Smooth muscle cell (in vitro differentiated cells): ENCODE measurements around the gene BPIFA3. TPM values are rescaled to one million over a fixed set of nuclear protein-coding genes. Genes with fewer than 3 reads are reported as not detected.

Experiments
- DNase-seq: peaks from one replicate; lab custom pipeline; 2025; ENCODE audit not compliant: unreplicated experiment; lab: John Stamatoyannopoulos, UW
- H2AFZ ChIP-seq: fragments of 200-600 bp; sonication (generic); 2 replicates; pipeline ENCODE4 v1.6.0; 2016; ENCODE audit warnings: antibody characterized with exemption, low read depth, mild to moderate bottlenecking
- H3F3A ChIP-seq: fragments of 200-600 bp; sonication (generic); 2 replicates; pipeline ENCODE4 v1.6.0; 2017; ENCODE audit warnings: antibody characterized with exemption, low read depth
- H3K27ac ChIP-seq: fragments of 200-600 bp; sonication (generic); 2 replicates; pipeline ENCODE4 v1.5.1; 2016; ENCODE audit warnings: low read depth, mild to moderate bottlenecking
- H3K27me3 ChIP-seq: fragments of 200-600 bp; sonication (generic); 2 replicates; pipeline ENCODE4 v1.6.1; 2016; ENCODE audit warnings: low read depth, mild to moderate bottlenecking
- H3K36me3 ChIP-seq: fragments of 200-600 bp; sonication (generic); 2 replicates; pipeline ENCODE4 v1.5.1; 2016; ENCODE audit warnings: low read depth
- H3K4me1 ChIP-seq: fragments of 200-600 bp; sonication (generic); 2 replicates; pipeline ENCODE4 v1.5.1; 2016; ENCODE audit warnings: low read depth
- H3K4me2 ChIP-seq: fragments of 200-600 bp; sonication (generic); 2 replicates; pipeline ENCODE4 v1.6.0; 2016; ENCODE audit warnings: mild to moderate bottlenecking
- H3K4me3 ChIP-seq: fragments of 200-600 bp; sonication (generic); 2 replicates; pipeline ENCODE4 v1.5.1; 2016; ENCODE audit warnings: mild to moderate bottlenecking
- H3K79me2 ChIP-seq: fragments of 200-600 bp; sonication (generic); 2 replicates; pipeline ENCODE4 v1.6.0; 2016; ENCODE audit warnings: low read depth, mild to moderate bottlenecking
- H3K9ac ChIP-seq: fragments of 200-600 bp; sonication (generic); 2 replicates; pipeline ENCODE4 v1.6.0; 2016; ENCODE audit warnings: low read depth
- H3K9me3 ChIP-seq: fragments of 200-600 bp; sonication (generic); replicated peaks from 2 replicates; pipeline ENCODE4 v1.5.1; 2016; ENCODE audit warnings: low read depth
- H4K20me1 ChIP-seq: fragments of 200-600 bp; sonication (generic); 2 replicates; pipeline ENCODE4 v1.6.0; 2016; ENCODE audit warnings: low read depth
- WGBS: methylation state at CpG from one replicate; pipeline ENCODE4 v1.1.7; 2016; ENCODE audit warnings: low lambda C conversion rate; 5-methylcytosine and 5-hydroxymethylcytosine counted together
- polyA plus RNA-seq: library from polyadenylated mRNA; unstranded; fragments of >200 nt; fragmentation: Nextera tagmentation; extraction: Ambion mirVana; gene quantifications from 2 replicates; pipeline ENCODE4 v1.2.1, GENCODE V29; 2016
- total RNA-seq: library from RNA; depleted of rRNA; stranded (reverse); fragments of >200 nt; gene quantifications from 2 replicates; pipeline ENCODE4 v1.2.3, GENCODE V29; 2014
- TF ChIP-seq, protein P1 (sequence below): fragments of 200-600 bp; sonication (generic); IDR thresholded peaks from 2 replicates; pipeline ENCODE4 v1.5.1; 2017; ENCODE audit warnings: borderline replicate concordance, mild to moderate bottlenecking, antibody characterized with exemption; ENCODE audit not compliant: insufficient read depth, poor library complexity, severe bottlenecking

Gene BPIFA3
- total and polyA plus RNA-seq, 2 experiments from 2014 or later = not detected

DNA sequence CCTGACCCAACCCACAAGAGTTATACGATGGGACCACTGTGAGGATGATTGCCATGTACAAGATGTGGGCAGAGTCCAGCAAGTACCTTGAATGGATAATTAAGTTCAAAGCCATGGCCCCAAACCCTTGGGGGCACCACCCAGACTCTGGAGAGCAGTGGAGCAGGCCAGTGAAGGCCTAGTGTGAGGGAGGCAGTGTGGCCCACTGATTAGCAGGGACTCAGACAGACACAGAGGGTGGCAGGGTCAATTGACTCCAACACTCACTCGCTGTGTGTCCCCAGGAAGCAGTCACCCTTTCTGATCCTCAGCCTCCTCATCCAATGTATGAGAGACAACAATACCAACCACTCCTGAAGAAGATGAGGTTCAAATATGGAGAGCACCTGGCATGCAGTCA lies 16.9 kb downstream of the BPIFA3 start:
- H3K27ac ChIP-seq = no peak overlapping the region
- H2AFZ ChIP-seq = no peak overlapping the region
- H3K36me3 ChIP-seq = no peaks in the 10 kb centered on the region
- 88% methylated on average over 2 of the region's 2 CpGs for WGBS
- no peaks in the 10 kb centered on the region for H3K9me3 ChIP-seq
- TF ChIP-seq, protein P1, sequence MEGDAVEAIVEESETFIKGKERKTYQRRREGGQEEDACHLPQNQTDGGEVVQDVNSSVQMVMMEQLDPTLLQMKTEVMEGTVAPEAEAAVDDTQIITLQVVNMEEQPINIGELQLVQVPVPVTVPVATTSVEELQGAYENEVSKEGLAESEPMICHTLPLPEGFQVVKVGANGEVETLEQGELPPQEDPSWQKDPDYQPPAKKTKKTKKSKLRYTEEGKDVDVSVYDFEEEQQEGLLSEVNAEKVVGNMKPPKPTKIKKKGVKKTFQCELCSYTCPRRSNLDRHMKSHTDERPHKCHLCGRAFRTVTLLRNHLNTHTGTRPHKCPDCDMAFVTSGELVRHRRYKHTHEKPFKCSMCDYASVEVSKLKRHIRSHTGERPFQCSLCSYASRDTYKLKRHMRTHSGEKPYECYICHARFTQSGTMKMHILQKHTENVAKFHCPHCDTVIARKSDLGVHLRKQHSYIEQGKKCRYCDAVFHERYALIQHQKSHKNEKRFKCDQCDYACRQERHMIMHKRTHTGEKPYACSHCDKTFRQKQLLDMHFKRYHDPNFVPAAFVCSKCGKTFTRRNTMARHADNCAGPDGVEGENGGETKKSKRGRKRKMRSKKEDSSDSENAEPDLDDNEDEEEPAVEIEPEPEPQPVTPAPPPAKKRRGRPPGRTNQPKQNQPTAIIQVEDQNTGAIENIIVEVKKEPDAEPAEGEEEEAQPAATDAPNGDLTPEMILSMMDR = no peak
- no peak overlapping the region for H3K4me2 ChIP-seq
- H3K79me2 ChIP-seq = no peaks in the 10 kb centered on the region
- no peaks in the 10 kb centered on the region for H3F3A ChIP-seq
- no peaks in the 10 kb centered on the region for H4K20me1 ChIP-seq
- no peaks in the 10 kb centered on the region for H3K4me1 ChIP-seq
- peaks cover 76% of the 10 kb centered on the region for H3K27me3 ChIP-seq
- H3K4me3 ChIP-seq = no peak overlapping the region
- no peak overlapping the region for H3K9ac ChIP-seq
- no peak for DNase-seq

DNA sequence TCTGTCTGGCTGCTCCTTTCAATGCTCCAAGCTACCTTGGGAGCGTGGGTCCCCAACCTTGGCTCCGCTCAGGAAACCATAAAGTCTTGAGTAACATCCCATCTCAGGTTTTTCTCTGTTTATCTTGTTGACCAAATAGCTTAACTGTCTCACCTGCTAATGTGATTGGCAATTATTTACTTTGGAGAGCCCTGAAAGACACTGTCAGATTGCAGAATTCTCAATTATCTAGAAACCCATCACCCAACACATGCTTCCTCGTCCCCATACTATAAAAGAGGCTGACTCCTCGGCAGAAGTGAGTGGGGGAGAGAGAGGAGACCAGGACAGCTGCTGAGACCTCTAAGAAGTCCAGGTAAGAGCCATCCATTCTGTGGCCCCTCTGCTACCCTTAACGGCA lies 18.5 kb downstream of the BPIFA3 start, which contains the start of gene BPIFA1:
BPIFA1 (plus strand) TSS at position 301 of the 400 bp plus-strand sequence. CDS start 1,716 bp downstream, outside the sequence.
- Histone ChIP-seq H3K9ac (no peak within 1 kb of the TSS), H3K4me1 (no peaks in the 10 kb centered on the region), H3K4me2 (no peak within 1 kb of the TSS), H3K4me3 (no peak within 1 kb of the TSS), H3K27ac (no peak within 1 kb of the TSS), H3K36me3 (no peaks in the 10 kb centered on the region), H3F3A (no peaks in the 10 kb centered on the region), H2AFZ (no peak within 1 kb of the TSS), H3K27me3 (peaks cover 65% of the 10 kb centered on the region), H3K9me3 (no peaks in the 10 kb centered on the region), H4K20me1 (no peaks in the 10 kb centered on the region), H3K79me2 (no peaks in the 10 kb centered on the region)
- 80% methylated on average over 5 of the region's 5 CpGs for WGBS
- TF ChIP-seq, protein P1 = no peak
- no peak for DNase-seq

DNA sequence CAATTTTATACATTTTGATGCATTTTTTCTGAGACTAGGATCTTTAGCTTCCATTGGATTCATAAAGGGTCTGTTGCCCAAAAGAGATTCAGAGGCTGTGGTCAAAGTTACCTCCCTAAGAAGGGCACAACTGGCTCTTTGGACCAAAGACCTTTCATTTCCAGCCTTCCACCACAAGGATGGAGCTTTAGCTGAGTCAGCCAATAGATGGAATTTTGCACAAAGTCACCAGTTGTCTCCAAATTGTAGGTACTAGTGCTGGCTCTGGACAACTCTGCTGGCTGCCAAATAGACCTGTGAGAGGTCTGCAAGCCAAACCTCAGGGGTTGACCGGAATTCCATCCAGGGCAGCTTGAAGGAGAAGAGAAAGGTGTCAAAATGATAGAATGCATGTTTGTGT lies 19.2 kb downstream of the BPIFA3 start:
- Histone ChIP-seq H3K79me2 (no peaks in the 10 kb centered on the region), H3K4me2 (no peak overlapping the region), H3F3A (no peaks in the 10 kb centered on the region), H3K27ac (no peak overlapping the region), H3K4me3 (no peak overlapping the region), H4K20me1 (no peaks in the 10 kb centered on the region), H3K27me3 (peaks cover 60% of the 10 kb centered on the region), H2AFZ (no peak overlapping the region), H3K9ac (no peak overlapping the region), H3K4me1 (no peaks in the 10 kb centered on the region), H3K36me3 (no peaks in the 10 kb centered on the region), H3K9me3 (no peaks in the 10 kb centered on the region)
- DNase-seq = no peak
- TF ChIP-seq, protein P1 = no peak
- 75% methylated on average over 1 of the region's 1 CpG for WGBS

DNA sequence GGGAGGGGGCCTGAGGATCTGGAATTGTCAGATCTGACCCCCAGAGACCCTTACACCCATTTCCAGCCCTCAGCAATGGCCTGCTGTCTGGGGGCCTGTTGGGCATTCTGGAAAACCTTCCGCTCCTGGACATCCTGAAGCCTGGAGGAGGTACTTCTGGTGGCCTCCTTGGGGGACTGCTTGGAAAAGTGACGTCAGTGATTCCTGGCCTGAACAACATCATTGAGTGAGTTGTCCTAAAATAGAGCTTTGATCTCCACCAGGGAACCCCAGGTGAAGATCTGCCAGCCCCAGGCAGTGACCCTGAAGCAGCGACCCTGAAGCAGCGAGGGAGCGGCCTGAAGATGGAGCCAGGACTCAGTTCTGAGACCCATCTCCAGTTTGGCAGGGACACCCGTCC lies 20.8 kb downstream of the BPIFA3 start:
- Histone ChIP-seq H3K4me3 (no peak overlapping the region), H3K36me3 (no peaks in the 10 kb centered on the region), H2AFZ (no peak overlapping the region), H3K27ac (no peak overlapping the region), H3K9me3 (no peaks in the 10 kb centered on the region), H3K27me3 (peaks cover 43% of the 10 kb centered on the region), H3K4me1 (no peaks in the 10 kb centered on the region), H3K4me2 (no peak overlapping the region), H3K9ac (no peak overlapping the region), H3K79me2 (no peaks in the 10 kb centered on the region), H4K20me1 (no peaks in the 10 kb centered on the region), H3F3A (no peaks in the 10 kb centered on the region)
- WGBS = 88% methylated on average over 6 of the region's 6 CpGs
- TF ChIP-seq, protein P1 = no peak
- DNase-seq = no peak
